Dermis blood vessel endothelial cell (primary cell): Measurements from ENCODE around the gene GPR89A. TPM values are rescaled to one million over a fixed set of nuclear protein-coding genes. Genes with fewer than 3 reads are reported as not detected.

Source experiments
- DNase-seq: peaks from one replicate; pipeline ENCODE4 v3.0.0; 2010
- total RNA-seq: library from RNA; depleted of rRNA; stranded (reverse); fragments of >200 nt; gene quantifications from 2 replicates; pipeline ENCODE4 v1.2.3, GENCODE V29; 2014

GPR89A gene
- total RNA-seq, 1 donor from 2014 or later: 31.1 TPM

GRCh38 chr1:145719230-145720079, 111.7 kb downstream of the GPR89A start, which contains the start of gene CD160:
CD160 (plus strand) TSS chr1:145719499; CDS start chr1:145728328, 8,829 bp downstream.
- no peak for DNase-seq

Other genes with a start within 250 kb of the GPR89A start
- 3.2 and 5.6 TPM in 2 replicates for gene NBPF20, start 182.4 kb upstream of the GPR89A start, total RNA-seq
- gene PDZK1, start 99.4 kb downstream of the GPR89A start, total RNA-seq: 0.33 and 0.34 TPM in 2 replicates
- gene CD160, start 111.5 kb downstream of the GPR89A start, total RNA-seq: not detected in 2 replicates
- 13.9 and 15.3 TPM in 2 replicates for gene RNF115, start 216.1 kb downstream of the GPR89A start, total RNA-seq
- gene POLR3C, start 216.2 kb downstream of the GPR89A start, total RNA-seq: 27.5 and 29.3 TPM in 2 replicates
- 2.4 TPM in 2 replicates for gene NUDT17, start 237.6 kb downstream of the GPR89A start, total RNA-seq